K562 (cell line): ENCODE results near the gene IFNK. TPM values are rescaled to one million over a fixed set of nuclear protein-coding genes. Genes with fewer than 3 reads are reported as not detected.

Source experiments
- ATAC-seq: fragments of 200-7000 bp; cut with Tn5 transposase; 3 replicates; pipeline ENCODE4 v1.9.1; 2020; ENCODE audit warnings: moderate library complexity
- BruUV-seq: library from RNA; stranded (reverse); fragments of 400-500 nt; replicated peaks from 2 replicates; lab custom pipeline; 2021; lab: Mats Ljungman, UMichigan
- CTCF ChIA-PET: fragments of 300-600 bp; formaldehyde crosslinking; extraction: SDS; loops from one replicate; lab custom pipeline; 2021; ENCODE audit warnings: low intra/inter-chr PET ratio; lab: Yijun Ruan, JAX
- POLR2A ChIA-PET: fragments of 300-600, 350-650 bp; sonication (Branson Sonifier 250); formaldehyde crosslinking; extraction: SDS; loops from one replicate; lab custom pipeline; 2021; ENCODE audit warnings: antibody characterized with exemption, inconsistent platforms; lab: Yijun Ruan, JAX
- DNase-seq, 4 experiments: peaks; one replicate each; pipeline versions ENCODE4 v3.0.0 to v3.0.0-alpha.2; 2011 to 2018; ENCODE audit warnings: low spot score in 3 of 4, mixed read lengths in 3 of 4; ENCODE audit errors: extremely low read depth in 1 of 4
- FAIRE-seq: peaks from 2 replicates; lab custom pipeline; 2011; peaks lifted over from hg19 to GRCh38; lab: Jason Lieb, UNC
- H2AFZ ChIP-seq: 2 replicates; pipeline ENCODE4 v1.6.0; 2011; ENCODE audit warnings: low read depth, low read length, control low read depth, inconsistent platforms
- H3K27ac ChIP-seq: fragments of 200-600 bp; 3 replicates; pipeline ENCODE4 v1.8.0; 2011; ENCODE audit warnings: low read depth, mild to moderate bottlenecking, control low read depth, inconsistent platforms, low read length, moderate library complexity, mixed read lengths; ENCODE audit errors: extremely low read depth
- H3K27me3 ChIP-seq, 2 experiments: fragments of 300-600 bp in 1 of 2; 2 replicates in 1 of 2; 3 replicates in 1 of 2; pipeline versions ENCODE4 v1.6.0 to v1.8.0; 2011; ENCODE audit warnings: inconsistent platforms in 2 of 2, low read length in 2 of 2, mild to moderate bottlenecking in 1 of 2, mixed read lengths in 1 of 2, moderate library complexity in 1 of 2; ENCODE audit not compliant: control insufficient read depth in 2 of 2, insufficient read depth in 2 of 2
- H3K36me3 ChIP-seq: fragments of 300-600 bp; 3 replicates; pipeline ENCODE4 v1.8.0; 2011; ENCODE audit warnings: mild to moderate bottlenecking, low read length, inconsistent platforms; ENCODE audit not compliant: control insufficient read depth, insufficient read depth
- H3K4me1 ChIP-seq, 2 experiments: fragments of 200-600 bp in 1 of 2; replicated peaks in 1 of 2; 2 replicates in 1 of 2; 3 replicates in 1 of 2; pipeline versions ENCODE4 v1.5.1 to v1.8.0; 2011; ENCODE audit warnings: inconsistent platforms in 2 of 2, low read length in 2 of 2, mild to moderate bottlenecking in 1 of 2, mixed read lengths in 1 of 2, moderate library complexity in 1 of 2; ENCODE audit not compliant: control insufficient read depth in 2 of 2, insufficient read depth in 2 of 2
- H3K4me2 ChIP-seq: 2 replicates; pipeline ENCODE4 v1.6.1; 2011; ENCODE audit warnings: low read length, control low read depth, inconsistent platforms, mixed read lengths; ENCODE audit not compliant: insufficient read depth
- H3K4me3 ChIP-seq: fragments of 200-600 bp; sonication (generic), shearing (Covaris generic); 2 replicates; pipeline ENCODE4 v1.5.1; 2016; ENCODE audit warnings: control low read depth, inconsistent platforms
- H3K79me2 ChIP-seq: fragments of 200-600 bp; 3 replicates; pipeline ENCODE4 v1.8.0; 2011; ENCODE audit warnings: low read length, inconsistent platforms; ENCODE audit not compliant: control insufficient read depth, insufficient read depth
- H3K9ac ChIP-seq, 2 experiments: 2 replicates each; pipeline versions ENCODE4 v1.6.0 to v1.6.1; 2011; ENCODE audit warnings: low read depth in 2 of 2, low read length in 2 of 2, control low read depth in 1 of 2, inconsistent platforms in 1 of 2, mild to moderate bottlenecking in 1 of 2, mixed read lengths in 1 of 2; ENCODE audit not compliant: insufficient read depth in 1 of 2
- H3K9me1 ChIP-seq: one replicate; pipeline ENCODE4 v1.6.0; 2011; ENCODE audit warnings: inconsistent platforms, mild to moderate bottlenecking, low read length, moderate library complexity; ENCODE audit not compliant: control insufficient read depth, insufficient read depth
- H3K9me3 ChIP-seq: replicated peaks from 2 replicates; pipeline ENCODE4 v1.5.1; 2011; ENCODE audit warnings: low read depth, low read length, inconsistent platforms; ENCODE audit not compliant: control insufficient read depth, insufficient read depth
- H4K20me1 ChIP-seq: replicated peaks from 2 replicates; pipeline ENCODE4 v1.6.1; 2011; ENCODE audit warnings: low read length, inconsistent platforms, mixed read lengths; ENCODE audit not compliant: control insufficient read depth, insufficient read depth
- ATF7 ChIP-seq: fragments of 450-650 bp; IDR thresholded peaks from 2 replicates; pipeline ENCODE4 v1.7.1; 2014; ENCODE audit warnings: mild to moderate bottlenecking, moderate library complexity
- BRF1 ChIP-seq: IDR thresholded peaks from 3 replicates; pipeline ENCODE4 v1.6.1; 2011; ENCODE audit warnings: borderline replicate concordance, mild to moderate bottlenecking; ENCODE audit not compliant: insufficient read length; ENCODE audit errors: extremely low read depth
- CHD2 ChIP-seq: IDR thresholded peaks from 2 replicates; pipeline ENCODE4 v1.6.1; 2011; ENCODE audit warnings: low read depth, low read length
- E2F6 ChIP-seq, 2 experiments: IDR thresholded peaks; 2 replicates each; pipeline ENCODE4 v1.6.1; 2011; ENCODE audit warnings: borderline replicate concordance in 1 of 2, control low read depth in 1 of 2, low read depth in 1 of 2, low read length in 1 of 2, mild to moderate bottlenecking in 1 of 2, mixed read lengths in 1 of 2, moderate library complexity in 1 of 2; ENCODE audit not compliant: insufficient read depth in 1 of 2, insufficient read length in 1 of 2, poor library complexity in 1 of 2, severe bottlenecking in 1 of 2; ENCODE audit errors: extremely low read depth in 1 of 2
- KAT2B ChIP-seq: IDR thresholded peaks from one replicate; pipeline ENCODE4 v1.6.1; 2012; ENCODE audit warnings: low read depth, mild to moderate bottlenecking, control low read depth, inconsistent platforms, low read length, moderate library complexity
- NRF1 ChIP-seq, 2 experiments: fragments of 450-650 bp; IDR thresholded peaks in 1 of 2; conservative IDR thresholded peaks in 1 of 2; 2 replicates each; pipeline ENCODE4 v1.6.1; 2014; ENCODE audit warnings: mild to moderate bottlenecking in 2 of 2
- PHB2 ChIP-seq: fragments of 450-650 bp; IDR thresholded peaks from 2 replicates; pipeline ENCODE4 v1.6.1; 2017; ENCODE audit warnings: low read depth
- PYGO2 ChIP-seq: fragments of 450-650 bp; IDR thresholded peaks from 2 replicates; pipeline ENCODE4 v1.6.1; 2016; ENCODE audit warnings: mild to moderate bottlenecking, missing genetic modification characterization, moderate library complexity, missing compliant biosample characterization
- RBFOX2 ChIP-seq: fragments of 200-400 bp; formaldehyde crosslinking; IDR thresholded peaks from 2 replicates; pipeline ENCODE4 v1.6.1; 2017; ENCODE audit warnings: low read depth, mild to moderate bottlenecking, low read length, moderate library complexity
- RFX5 ChIP-seq: IDR thresholded peaks from 2 replicates; pipeline ENCODE4 v1.6.1; 2011; ENCODE audit warnings: low read depth, mild to moderate bottlenecking, improper control_type of control experiment, low read length
- RUNX1 ChIP-seq: sonication (generic); IDR thresholded peaks from 2 replicates; pipeline ENCODE4 v1.6.1; 2016; ENCODE audit warnings: antibody characterized with exemption, low read depth
- THRA ChIP-seq: fragments of 450-650 bp; IDR thresholded peaks from 2 replicates; pipeline ENCODE4 v1.6.1; 2017; ENCODE audit warnings: mild to moderate bottlenecking, moderate library complexity
- ZFP1 ChIP-seq: fragments of 450-650 bp; formaldehyde crosslinking; IDR thresholded peaks from 2 replicates; pipeline ENCODE4 v1.4.0; 2020; ENCODE audit warnings: mild to moderate bottlenecking, mixed read lengths
- ZFX ChIP-seq: sonication (generic); formaldehyde crosslinking; IDR thresholded peaks from 2 replicates; pipeline ENCODE4 v1.8.0; 2022; ENCODE audit warnings: mild to moderate bottlenecking, missing genetic modification reagents, moderate library complexity
- ZNF165 ChIP-seq: fragments of 250-450 bp; sonication (Bioruptor Pico); IDR thresholded peaks from 2 replicates; pipeline ENCODE4 v1.4.0; 2020; ENCODE audit warnings: borderline replicate concordance
- ZNF24 ChIP-seq: fragments of 450-650 bp; IDR thresholded peaks from 2 replicates; pipeline ENCODE4 v1.6.1; 2016
- ZNF436 ChIP-seq: fragments of 250-450, 450-650 bp; sonication (Bioruptor Pico); formaldehyde crosslinking; IDR thresholded peaks from 2 replicates; pipeline ENCODE4 v1.7.0; 2020; ENCODE audit warnings: mild to moderate bottlenecking
- ZNF639 ChIP-seq, 2 experiments: fragments of 200-800 bp in 1 of 2; sonication (Bioruptor generic) in 1 of 2; sonication (generic) in 1 of 2; formaldehyde crosslinking in 1 of 2; IDR thresholded peaks in 1 of 2; conservative IDR thresholded peaks in 1 of 2; 2 replicates each; pipeline versions ENCODE4 v1.5.0 to v1.6.1; 2016 to 2020; ENCODE audit warnings: missing compliant biosample characterization in 1 of 2, missing genetic modification characterization in 1 of 2, missing genetic modification reagents in 1 of 2
- ZNF780A ChIP-seq: fragments of 250-450 bp; sonication (Bioruptor Pico); IDR thresholded peaks from 2 replicates; pipeline ENCODE4 v1.5.0; 2021; ENCODE audit warnings: mild to moderate bottlenecking
- WGBS: fragments of 100-300 bp; shearing (Covaris generic); methylation state at CpG from one replicate; pipeline ENCODE4 v1.1.6; 2016; ENCODE audit warnings: low coverage, mixed read lengths; ENCODE audit not compliant: insufficient coverage; ENCODE audit errors: missing lambda C conversion rate; 5-methylcytosine and 5-hydroxymethylcytosine counted together
- in situ Hi-C: fragments of 300-500 bp; cut with MboI; formaldehyde crosslinking; loops from 4 replicates; pipeline ENCODE4 v1.15.0; 2018; ENCODE audit warnings: inconsistent platforms, mixed read lengths
- intact Hi-C: fragments of 100-400 bp; cut with micrococcal nuclease; formaldehyde crosslinking; loops from 2 replicates; pipeline ENCODE4 v1.14.2; 2022
- polyA plus RNA-seq, 8 experiments: library from polyadenylated mRNA; depleted of rRNA in 4 of 8; stranded (reverse) in 5 of 8; unstranded in 3 of 8; fragments of >200 nt; fragmentation: Nextera tagmentation in 2 of 8; fragmentation: Illumina TruSeq in 1 of 8; extraction: Ambion mirVana in 2 of 8; extraction: Trizol in 1 of 8; gene quantifications; 2 replicates each; pipeline versions ENCODE4 v1.2.1 to v1.2.3, GENCODE V29; 2011 to 2014; ENCODE audit warnings: inconsistent platforms in 1 of 8, missing spikeins in 1 of 8
- total RNA-seq, 7 experiments: library from RNA; depleted of rRNA in 6 of 7; stranded (reverse); fragments of >200 nt in 6 of 7; fragmentation: Illumina TruSeq in 2 of 7; extraction: Trizol in 2 of 7; gene quantifications; 2 replicates each; pipeline versions ENCODE4 v1.2.1 to v1.2.3, GENCODE V29; 2011 to 2021; ENCODE audit warnings: low replicate concordance in 1 of 7

Gene IFNK
- total and polyA plus RNA-seq, 9 of the 15 experiments (the other 6 are each of a cell fraction or from before 2014, with no cell fraction given), result 0.11 TPM; not detected in 8

GRCh38 chr9:27572918-27573633 is 49.0 kb downstream of the IFNK start, which contains the start of gene C9orf72:
C9orf72 (minus strand) TSS chr9:27573481; CDS start chr9:27567120, 6,361 bp downstream.
- no peak for FAIRE-seq
- in situ Hi-C loops, result no loop called here
- no CpG with 5 or more reads among the region's 72 CpGs for WGBS
- no peaks in the 10 kb centered on the region; a peak in 1 of 5 replicates for H3K4me1 ChIP-seq
- H4K20me1 ChIP-seq, result no peaks in the 10 kb centered on the region
- H3K36me3 ChIP-seq, result no peaks in the 10 kb centered on the region
- ChIA-PET POLR2A (no interaction called here), CTCF (no interaction called here)
- DNase-seq, result peak; percentile 55 to 72 (median 71)
- H3K4me2 ChIP-seq, result peak within 1 kb of the TSS; percentile 77
- H3K4me3 ChIP-seq, result peak within 1 kb of the TSS; percentile 50
- intact Hi-C loops, result no loop called here
- no peaks in the 10 kb centered on the region for H3K9me1 ChIP-seq
- no TSS peak for BruUV-seq
- H3K9ac ChIP-seq, result peak within 1 kb of the TSS; percentile 65 to 86
- peak within 1 kb of the TSS; percentile 88 for H2AFZ ChIP-seq
- H3K79me2 ChIP-seq, result no peaks in the 10 kb centered on the region
- H3K27me3 ChIP-seq, result no peaks in the 10 kb centered on the region
- no peaks in the 10 kb centered on the region for H3K9me3 ChIP-seq
- ATAC-seq, result peak; percentile 94
- peak within 1 kb of the TSS; percentile 79 for H3K27ac ChIP-seq
- TF ChIP-seq NRF1 (conservative IDR thresholded peaks at IDR 0.05 in 1 of 2, IDR thresholded peaks at IDR 0.05 in 1 of 2) (peak in 1 of 2 experiments; percentile 32; a peak in 1 of 4 replicates), KAT2B (no peak), PYGO2 (tag) (no peak), ATF7 (no peak), ZNF436 (CRISPR knock-in tag) (no peak), RFX5 (no peak), RUNX1 (no peak), ZNF780A (CRISPR knock-in tag) (no peak), ZNF24 (no peak), CHD2 (no peak), PHB2 (no peak), E2F6 (IDR thresholded peaks at IDR 0.05; ENCODE audit: borderline replicate concordance in 1 of 2, extremely low read depth in 1 of 2, insufficient read depth in 1 of 2, insufficient read length in 1 of 2, low read depth in 1 of 2, low read length in 1 of 2, poor library complexity in 1 of 2, severe bottlenecking in 1 of 2) (peak in 1 of 2 experiments; percentile 12), ZNF639 (CRISPR knock-in tag; conservative IDR thresholded peaks at IDR 0.05 in 1 of 2, IDR thresholded peaks at IDR 0.05 in 1 of 2) (0 out of 4 replicates have a peak, but pooled peaks of 1 of the 2 experiments have one; percentile 2), ZFP1 (CRISPR knock-in tag) (no peak), ZFX (CRISPR knock-in tag) (0 out of 2 replicates have a peak, but pooled peaks have one; percentile 45), ZNF165 (no peak), BRF1 (no peak), RBFOX2 (peak; percentile 64), THRA (no peak)
